Measurements from ENCODE around the gene TSPAN32. TPM values are rescaled to one million over a fixed set of nuclear protein-coding genes. Genes with fewer than 3 reads are reported as not detected.
"Not testable (repeated sequence)": the region's sequence is repeated elsewhere in the genome, so short reads cannot be mapped to it uniquely, and the experiment has no call there.

Gene TSPAN32
- total RNA-seq, 2 donors from 2014 or later, result 4.3 to 9.9 TPM

DNA sequence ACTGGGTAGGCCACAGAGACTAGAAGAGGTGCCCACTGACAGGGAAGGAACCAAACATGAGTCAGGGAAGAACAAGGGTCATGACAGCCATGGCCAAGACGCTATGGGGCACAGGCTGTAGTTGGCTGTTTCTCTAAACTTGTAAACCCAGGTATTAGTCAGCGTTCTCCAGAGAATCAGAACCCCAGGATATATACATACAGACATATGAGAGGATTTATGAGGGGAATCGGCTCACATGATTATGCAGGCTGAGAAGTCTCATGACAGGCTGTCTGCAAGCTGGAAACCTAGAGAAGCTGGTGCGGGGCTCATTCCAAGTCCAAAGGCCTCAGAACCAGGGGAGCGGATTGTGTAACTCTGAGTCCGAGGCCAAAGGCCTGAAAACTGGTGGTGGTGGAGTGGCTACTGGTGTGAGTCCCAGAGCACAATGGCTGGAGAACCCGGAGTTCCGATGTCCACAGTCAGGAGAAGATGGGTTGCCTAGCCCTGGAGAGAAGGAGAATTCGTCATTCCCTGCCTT is 45.6 kb downstream of the TSPAN32 start:
- ATAC-seq (no peak), DNase-seq (ENCODE audit: low spot score) (no peak)
- Mint-ChIP-seq H3K4me1 (ENCODE audit: low read depth in 2 of 2) (no peaks in the 10 kb centered on the region), H3K27me3 (peaks cover 3 to 8% of the 10 kb centered on the region in 2 donors), H3K36me3 (peaks cover 10% of the 10 kb centered on the region), H3K9me3 (peaks cover 3% of the 10 kb centered on the region), H3K4me3 (no peak overlapping the region), H3K27ac (no peak overlapping the region)

DNA sequence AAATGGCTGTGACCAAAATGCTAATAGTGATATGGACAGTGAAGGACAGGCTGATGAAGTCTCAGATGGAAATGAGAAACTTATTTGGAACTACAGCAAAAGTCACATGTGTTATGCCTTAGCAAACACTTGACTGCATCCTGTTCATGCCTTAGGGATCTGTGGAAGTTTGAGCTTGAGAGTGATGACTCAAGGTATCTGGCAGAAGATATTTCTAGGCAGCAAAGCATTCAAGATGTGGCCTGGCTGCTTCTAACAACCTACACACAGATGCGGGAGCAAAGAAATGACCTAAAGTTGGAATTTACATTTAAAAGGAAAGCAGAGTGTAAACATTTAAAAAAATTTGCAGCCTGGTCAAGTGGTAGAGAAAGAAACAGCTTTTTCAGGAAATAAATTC is 47.2 kb downstream of the TSPAN32 start:
- Mint-ChIP-seq H3K9me3 (peaks cover 3% of the 10 kb centered on the region), H3K4me1 (ENCODE audit: low read depth in 2 of 2) (no peaks in the 10 kb centered on the region), H3K4me3 (no peak overlapping the region), H3K27me3 (peaks cover 0 to 8% of the 10 kb centered on the region in 2 donors), H3K36me3 (peaks cover 10% of the 10 kb centered on the region), H3K27ac (no peak overlapping the region)
- ATAC-seq (no peak), DNase-seq (ENCODE audit: low spot score) (no peak)

DNA sequence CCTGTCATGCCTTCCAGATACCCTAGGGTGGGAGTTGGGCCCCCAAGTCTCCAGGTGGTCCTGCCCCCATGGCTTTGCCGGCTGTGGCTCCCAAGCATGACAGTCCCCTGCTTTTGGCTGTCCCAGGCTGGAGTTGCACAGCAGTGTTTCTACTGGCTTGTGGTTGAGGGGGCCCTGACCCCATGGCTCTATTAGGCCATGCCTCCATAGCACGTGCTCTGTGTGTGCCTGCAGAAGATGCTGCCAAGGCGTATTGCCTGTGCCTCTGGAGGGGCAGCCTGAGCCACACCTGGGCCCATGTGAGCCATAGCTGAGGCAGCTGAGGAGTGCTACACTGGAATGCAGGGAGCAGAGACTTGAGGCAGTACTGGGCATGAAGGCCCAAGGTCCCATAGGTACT is 49.9 kb downstream of the TSPAN32 start:
- DNase-seq (ENCODE audit: low spot score) (no peak), ATAC-seq (no peak)
- Mint-ChIP-seq H3K27ac (no peak overlapping the region), H3K4me1 (ENCODE audit: low read depth in 2 of 2) (no peaks in the 10 kb centered on the region), H3K4me3 (no peak overlapping the region), H3K36me3 (peaks cover 10% of the 10 kb centered on the region), H3K27me3 (peaks cover 0 to 8% of the 10 kb centered on the region in 2 donors), H3K9me3 (no peaks in the 10 kb centered on the region)

DNA sequence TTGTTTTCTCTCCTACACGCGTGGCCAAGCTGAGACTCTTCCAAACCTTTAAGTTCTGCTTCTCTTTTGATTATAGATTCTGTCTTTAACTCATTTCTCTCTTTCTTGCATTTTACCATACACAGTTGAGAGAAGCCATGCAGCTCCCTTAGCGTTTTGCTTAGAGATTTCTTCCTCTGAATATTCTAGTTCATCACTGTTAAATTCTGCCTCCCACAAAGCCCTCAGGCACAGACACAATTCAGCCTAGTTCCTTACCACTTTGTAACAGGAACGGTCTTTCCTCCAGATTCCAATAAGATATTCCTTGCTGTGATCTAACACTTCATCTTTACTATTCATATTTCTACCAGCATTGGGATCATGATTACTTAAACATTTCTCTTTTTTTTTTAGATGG is 50.6 kb downstream of the TSPAN32 start:
- H3K9me3 Mint-ChIP-seq, result no peaks in the 10 kb centered on the region
- H3K36me3 Mint-ChIP-seq, result peaks cover 10% of the 10 kb centered on the region
- DNase-seq (ENCODE audit: low spot score) (no peak), ATAC-seq (no peak)
- H3K27ac Mint-ChIP-seq, result no peak overlapping the region
- H3K4me3 Mint-ChIP-seq, result no peak overlapping the region
- H3K4me1 Mint-ChIP-seq (ENCODE audit: low read depth in 2 of 2), result no peaks in the 10 kb centered on the region
- peaks cover 0 to 8% of the 10 kb centered on the region in 2 donors for H3K27me3 Mint-ChIP-seq

DNA sequence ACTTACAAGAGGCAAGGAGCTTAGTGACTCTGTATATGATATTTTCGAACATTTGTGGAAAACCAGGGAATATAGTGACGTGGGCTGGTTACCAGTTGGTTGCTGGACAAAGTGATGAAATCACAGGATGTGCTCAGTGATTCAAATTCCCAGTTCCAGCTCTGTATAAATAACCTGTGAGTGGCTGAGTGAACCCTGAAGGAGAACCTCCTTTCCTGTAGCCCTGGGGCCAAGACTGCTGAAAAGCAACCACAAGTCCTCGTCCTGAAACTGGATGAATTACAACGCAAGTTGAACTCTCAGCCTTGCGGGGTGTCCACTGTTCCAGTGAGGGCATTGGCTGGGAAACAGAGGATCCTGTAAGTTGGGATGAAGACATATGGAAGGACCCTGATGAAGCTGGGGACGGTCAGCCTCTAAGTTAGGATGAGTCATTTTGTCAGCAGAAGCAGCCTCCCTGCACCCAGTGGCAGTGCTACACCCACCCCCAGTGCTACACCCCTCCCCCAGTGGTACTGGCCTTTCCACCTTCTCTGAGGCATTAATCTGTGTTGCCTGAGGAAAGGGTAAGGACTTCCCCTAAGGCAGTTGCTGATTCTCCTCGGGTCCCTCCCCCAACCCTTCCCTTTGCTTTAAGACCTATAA is 53.3 kb downstream of the TSPAN32 start:
- H3K36me3 Mint-ChIP-seq, result no peaks in the 10 kb centered on the region
- no peak overlapping the region for H3K27ac Mint-ChIP-seq
- no peaks in the 10 kb centered on the region for H3K27me3 Mint-ChIP-seq
- H3K4me1 Mint-ChIP-seq (ENCODE audit: low read depth in 2 of 2), result no peaks in the 10 kb centered on the region
- H3K4me3 Mint-ChIP-seq, result no peak overlapping the region
- H3K9me3 Mint-ChIP-seq, result no peaks in the 10 kb centered on the region
- ATAC-seq, result no peak
- DNase-seq (ENCODE audit: low spot score), result no peak

DNA sequence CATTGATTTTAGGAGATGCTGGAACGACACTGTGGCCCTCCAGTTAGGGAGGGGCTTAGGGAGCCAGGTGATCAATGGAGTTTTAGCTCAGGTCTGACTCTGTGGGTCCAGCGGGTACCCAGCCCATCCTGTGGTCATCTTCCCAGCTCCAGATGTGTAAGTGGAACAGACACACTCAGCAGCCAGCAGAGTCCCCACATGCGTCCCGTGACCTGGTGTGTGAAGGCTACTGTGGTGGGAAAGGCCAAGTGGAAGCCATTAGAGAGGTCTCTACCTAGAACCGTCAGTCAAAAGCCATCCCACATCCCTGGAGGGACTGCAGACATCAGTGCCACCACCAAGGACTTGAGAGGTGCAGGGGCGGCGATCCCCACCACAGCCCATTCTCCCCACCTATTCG is 55.4 kb downstream of the TSPAN32 start:
- Mint-ChIP-seq H3K27ac (no peak overlapping the region), H3K4me3 (no peak overlapping the region), H3K4me1 (ENCODE audit: low read depth in 2 of 2) (no peaks in the 10 kb centered on the region), H3K27me3 (peaks cover 0 to 3% of the 10 kb centered on the region in 2 donors), H3K9me3 (no peaks in the 10 kb centered on the region), H3K36me3 (no peaks in the 10 kb centered on the region)
- no peak for ATAC-seq
- no peak for DNase-seq (ENCODE audit: low spot score)

DNA sequence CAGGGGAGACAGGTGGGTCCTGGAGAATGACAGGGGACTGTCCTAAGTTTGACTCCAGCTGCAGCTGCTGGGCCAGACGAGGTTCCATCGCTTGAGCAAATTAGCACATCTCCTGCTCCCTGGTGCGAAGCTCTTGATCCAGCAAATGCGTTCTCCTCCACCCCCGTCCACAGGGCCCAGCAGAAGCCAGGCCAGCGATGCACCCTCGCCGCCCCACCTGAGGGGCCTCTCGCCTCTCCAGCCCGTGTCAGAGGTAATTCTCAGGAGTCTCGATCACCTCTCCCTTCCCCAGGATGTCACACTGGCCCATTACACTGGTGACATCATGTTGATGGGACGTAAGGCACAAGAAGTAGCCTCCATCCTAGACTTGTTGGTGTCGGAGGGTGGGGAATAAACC is 55.8 kb downstream of the TSPAN32 start:
- not testable (repeated sequence) for H3K4me1 Mint-ChIP-seq (ENCODE audit: low read depth in 2 of 2); H3K27me3 Mint-ChIP-seq; H3K9me3 Mint-ChIP-seq; ATAC-seq; H3K36me3 Mint-ChIP-seq; DNase-seq (ENCODE audit: low spot score); H3K27ac Mint-ChIP-seq; H3K4me3 Mint-ChIP-seq

DNA sequence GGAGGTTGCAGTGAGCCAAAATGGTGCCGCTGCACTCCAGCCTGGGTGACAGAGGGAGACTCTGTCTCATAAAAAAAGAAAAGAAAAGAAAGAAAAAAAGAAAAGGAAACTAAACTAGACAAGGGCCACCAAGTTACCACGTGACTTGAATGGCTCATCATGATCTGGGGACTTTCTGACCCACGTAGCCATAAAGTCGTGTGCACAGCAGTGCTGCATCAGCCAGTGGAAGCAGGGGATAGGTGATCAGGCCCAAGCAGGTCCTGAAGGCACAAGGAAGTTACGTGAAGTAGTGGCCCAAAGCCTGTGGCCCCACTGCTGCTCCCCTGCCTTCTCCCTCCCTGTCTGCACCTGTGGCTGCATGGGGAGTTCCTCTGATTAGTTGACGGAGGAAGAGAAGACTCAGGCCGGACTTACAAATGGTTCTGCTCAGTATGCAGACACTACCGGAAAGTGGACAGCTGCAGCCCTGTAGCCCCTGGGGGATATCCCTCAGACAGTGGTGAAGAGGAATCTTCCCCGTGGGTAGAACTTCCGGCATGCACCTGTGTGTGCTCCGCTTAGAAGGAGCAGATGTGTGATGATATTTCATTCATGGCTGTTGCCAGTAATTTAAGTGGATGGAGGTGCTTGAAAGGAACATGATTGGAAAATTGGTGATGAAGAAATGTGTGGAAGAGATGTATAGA is 57.1 kb downstream of the TSPAN32 start:
- no peaks in the 10 kb centered on the region for H3K9me3 Mint-ChIP-seq
- ATAC-seq (no peak), DNase-seq (ENCODE audit: low spot score) (no peak)
- H3K4me1 Mint-ChIP-seq (ENCODE audit: low read depth in 2 of 2), result no peaks in the 10 kb centered on the region
- H3K4me3 Mint-ChIP-seq, result no peak overlapping the region
- peaks cover 0 to 3% of the 10 kb centered on the region in 2 donors for H3K27me3 Mint-ChIP-seq
- no peaks in the 10 kb centered on the region for H3K36me3 Mint-ChIP-seq
- no peak overlapping the region for H3K27ac Mint-ChIP-seq

DNA sequence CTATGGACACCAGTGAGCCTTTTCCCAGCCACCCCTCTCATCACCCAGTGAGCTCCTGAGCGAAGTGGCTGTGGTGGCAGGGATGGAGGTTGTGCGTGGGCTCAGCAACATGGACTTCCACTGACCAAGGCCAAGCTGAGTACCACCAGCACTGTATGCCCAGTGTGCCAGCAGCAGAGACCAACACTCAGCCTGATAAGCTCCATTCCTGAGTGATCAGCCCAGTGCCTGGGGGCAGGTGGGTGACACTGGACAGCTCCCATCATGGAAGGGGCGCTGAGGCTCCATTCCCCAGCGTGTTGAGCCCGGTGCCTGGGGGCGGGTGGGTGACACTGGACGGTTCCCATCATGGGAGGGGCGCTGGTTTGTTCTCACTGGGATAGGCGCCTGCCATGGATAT is 57.7 kb downstream of the TSPAN32 start:
- peaks cover 1 to 3% of the 10 kb centered on the region in 2 donors for H3K27me3 Mint-ChIP-seq
- no peaks in the 10 kb centered on the region for H3K36me3 Mint-ChIP-seq
- ATAC-seq, result no peak
- H3K27ac Mint-ChIP-seq, result no peak overlapping the region
- DNase-seq (ENCODE audit: low spot score), result no peak
- H3K9me3 Mint-ChIP-seq, result no peaks in the 10 kb centered on the region
- H3K4me1 Mint-ChIP-seq (ENCODE audit: low read depth in 2 of 2), result no peaks in the 10 kb centered on the region
- H3K4me3 Mint-ChIP-seq, result no peak overlapping the region

DNA sequence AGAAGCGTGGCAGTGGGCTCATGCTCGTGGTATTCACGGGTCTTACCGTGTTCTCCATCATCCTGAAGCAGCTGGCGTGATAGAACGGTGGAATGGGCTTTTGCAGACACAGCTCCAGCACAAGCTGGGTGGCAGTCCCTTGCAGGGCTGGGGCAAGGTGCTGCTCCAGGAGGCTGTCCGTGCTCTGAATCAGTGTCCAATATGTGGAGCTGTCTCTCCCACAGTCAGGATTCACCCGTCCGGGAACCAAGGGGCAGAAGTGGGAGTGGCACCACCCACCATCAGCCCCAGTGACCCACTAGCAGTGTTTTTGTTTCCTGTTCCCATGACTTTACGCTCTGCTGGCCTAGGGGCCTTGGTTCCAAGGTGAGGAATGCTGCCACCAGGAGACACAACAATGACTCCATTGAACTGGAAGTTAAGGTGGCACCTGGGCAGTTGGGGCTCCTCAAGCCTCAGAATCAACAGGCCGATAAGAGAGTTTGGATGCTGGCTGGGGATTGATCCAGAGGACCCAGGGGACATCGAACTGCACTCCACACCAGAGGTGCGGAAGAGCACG is 58.3 kb downstream of the TSPAN32 start:
- H3K4me1 Mint-ChIP-seq (ENCODE audit: low read depth in 2 of 2), result no peaks in the 10 kb centered on the region
- no peaks in the 10 kb centered on the region for H3K9me3 Mint-ChIP-seq
- H3K27me3 Mint-ChIP-seq, result peaks cover 3 to 7% of the 10 kb centered on the region in 2 donors
- ATAC-seq, result no peak
- no peaks in the 10 kb centered on the region for H3K36me3 Mint-ChIP-seq
- no peak for DNase-seq (ENCODE audit: low spot score)
- no peak overlapping the region for H3K27ac Mint-ChIP-seq
- no peak overlapping the region for H3K4me3 Mint-ChIP-seq

DNA sequence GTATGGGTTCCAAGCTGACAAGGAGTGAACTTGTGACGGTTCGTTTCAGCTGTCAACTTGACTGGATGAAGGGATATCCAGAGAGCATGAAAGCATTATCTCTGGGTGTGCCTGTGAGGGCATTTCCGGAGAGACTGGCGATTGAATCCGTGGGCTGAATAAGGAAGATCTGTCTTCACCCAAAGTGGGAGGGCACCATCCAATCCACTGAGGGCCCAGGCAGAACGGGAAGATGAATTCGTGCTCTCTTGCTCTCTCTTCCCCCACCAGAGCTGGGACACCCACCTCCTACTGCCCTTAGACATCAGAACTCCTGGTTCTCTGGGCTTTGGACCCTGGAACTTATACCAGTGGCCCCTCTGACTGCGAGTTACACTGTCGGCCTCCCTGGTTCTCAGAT is 59.8 kb downstream of the TSPAN32 start:
- H3K27ac Mint-ChIP-seq, result no peak overlapping the region
- no peaks in the 10 kb centered on the region for H3K9me3 Mint-ChIP-seq
- no peak overlapping the region for H3K4me3 Mint-ChIP-seq
- peaks cover 3 to 8% of the 10 kb centered on the region in 2 donors for H3K27me3 Mint-ChIP-seq
- DNase-seq (ENCODE audit: low spot score) (no peak), ATAC-seq (no peak)
- no peaks in the 10 kb centered on the region for H3K4me1 Mint-ChIP-seq (ENCODE audit: low read depth in 2 of 2)
- H3K36me3 Mint-ChIP-seq, result no peaks in the 10 kb centered on the region

DNA sequence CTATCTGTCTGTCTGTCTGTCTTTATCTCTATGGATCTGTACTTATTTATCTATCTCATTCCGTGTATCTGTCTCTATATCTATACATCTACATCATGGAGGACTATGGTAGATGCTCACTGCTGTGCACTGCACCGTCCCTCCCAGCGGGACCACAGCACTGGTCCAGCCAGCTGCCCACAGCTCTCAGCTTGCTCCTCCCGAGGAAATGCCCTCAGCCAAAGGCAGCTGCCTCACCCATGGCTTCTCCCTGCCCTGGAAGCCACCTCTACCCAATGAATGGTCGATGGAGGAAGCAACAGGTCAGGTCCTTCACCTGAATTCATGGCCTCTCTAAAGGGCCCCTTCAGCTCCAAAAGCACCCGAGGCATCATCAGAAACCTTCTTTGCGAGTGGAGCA is 60.6 kb downstream of the TSPAN32 start:
- no peak for DNase-seq (ENCODE audit: low spot score)
- H3K27ac Mint-ChIP-seq, result no peak overlapping the region
- H3K9me3 Mint-ChIP-seq, result no peaks in the 10 kb centered on the region
- H3K4me1 Mint-ChIP-seq (ENCODE audit: low read depth in 2 of 2), result no peaks in the 10 kb centered on the region
- ATAC-seq, result no peak
- H3K4me3 Mint-ChIP-seq, result no peak overlapping the region
- peaks cover 5 to 8% of the 10 kb centered on the region in 2 donors for H3K27me3 Mint-ChIP-seq
- H3K36me3 Mint-ChIP-seq, result no peaks in the 10 kb centered on the region

DNA sequence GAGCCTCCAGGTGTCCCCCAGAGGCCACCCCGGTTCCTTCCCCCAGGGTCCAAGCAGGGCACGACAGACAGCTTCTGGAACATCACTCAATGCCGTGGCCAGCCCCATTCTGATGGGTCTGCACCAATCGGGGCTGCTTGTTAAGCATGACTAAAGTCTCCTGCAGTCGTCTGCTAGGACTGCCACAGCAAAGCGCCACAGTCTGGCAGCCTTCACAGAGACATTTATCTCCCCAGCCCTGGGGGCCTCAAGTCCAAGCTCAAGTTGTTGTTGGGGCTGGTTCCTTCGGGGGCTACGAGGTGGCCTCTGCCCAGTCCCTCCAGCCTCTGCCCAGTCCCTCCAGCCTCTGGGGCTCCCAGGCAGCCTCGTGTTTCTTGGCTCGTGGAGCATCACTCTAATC is 61.3 kb downstream of the TSPAN32 start:
- Mint-ChIP-seq H3K27ac (no peak overlapping the region), H3K4me3 (no peak overlapping the region), H3K27me3 (peaks cover 5 to 8% of the 10 kb centered on the region in 2 donors), H3K4me1 (ENCODE audit: low read depth in 2 of 2) (no peaks in the 10 kb centered on the region), H3K36me3 (no peaks in the 10 kb centered on the region), H3K9me3 (no peaks in the 10 kb centered on the region)
- ATAC-seq, result no peak
- DNase-seq (ENCODE audit: low spot score), result no peak

DNA sequence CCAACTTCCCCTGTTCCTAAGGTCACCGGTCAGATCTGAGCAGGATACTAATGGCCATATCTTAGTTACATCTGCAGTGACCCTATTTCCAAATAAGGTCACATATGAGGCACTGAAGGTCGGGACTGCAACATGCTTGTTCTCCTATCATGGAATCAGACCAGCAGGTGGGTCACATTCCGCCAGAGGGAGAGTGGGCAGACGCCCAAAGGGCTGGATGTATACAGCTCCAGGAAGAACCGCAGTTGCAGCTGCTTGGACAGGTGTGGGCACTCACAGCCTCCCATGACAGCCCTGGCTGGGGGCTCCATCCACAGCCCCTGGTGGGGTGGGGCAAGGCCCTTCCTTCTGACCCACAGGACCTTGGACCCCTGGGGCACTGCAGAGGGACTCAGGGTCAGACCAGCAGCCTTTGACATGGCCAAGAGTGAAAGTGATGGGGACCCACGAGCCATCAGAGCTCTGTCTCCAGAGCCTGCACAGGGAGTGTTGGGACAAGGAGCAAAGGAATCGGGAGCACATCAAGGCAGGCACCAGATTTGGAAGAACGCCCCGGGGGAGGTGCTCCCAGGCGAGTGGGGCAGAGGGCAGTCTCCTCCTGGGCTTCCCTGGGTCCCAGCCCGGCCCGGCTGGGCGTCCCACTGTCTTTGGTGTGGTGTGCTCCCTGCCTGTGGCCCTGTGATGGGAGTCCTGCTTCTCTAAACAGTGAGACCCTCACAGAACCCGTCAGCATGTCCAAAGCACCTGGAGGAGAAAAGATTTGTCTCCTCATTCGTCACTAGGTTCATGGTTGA is 62.0 kb downstream of the TSPAN32 start:
- ATAC-seq (no peak), DNase-seq (ENCODE audit: low spot score) (no peak)
- Mint-ChIP-seq H3K4me3 (no peak overlapping the region), H3K36me3 (no peaks in the 10 kb centered on the region), H3K27ac (no peak overlapping the region), H3K4me1 (ENCODE audit: low read depth in 2 of 2) (no peaks in the 10 kb centered on the region), H3K27me3 (peaks cover 5 to 8% of the 10 kb centered on the region in 2 donors), H3K9me3 (no peaks in the 10 kb centered on the region)

All from natural killer cell treated with Interleukin-12 subunit alpha and Interleukin-12 subunit beta and Interleukin-15 and Interleukin-18, amount 100 ng/mL, for 72 hours (primary cell).